GM19395 (cell line): Measurements from ENCODE around the gene HMX2.

Experiments
- ATAC-seq: cut with Tn5 transposase; IDR thresholded peaks from one replicate; pipeline ENCODE4 v1.9.1; 2021; ENCODE audit warnings: mild to moderate bottlenecking, moderate library complexity; ENCODE audit not compliant: unreplicated experiment

The HMX2 gene

DNA sequence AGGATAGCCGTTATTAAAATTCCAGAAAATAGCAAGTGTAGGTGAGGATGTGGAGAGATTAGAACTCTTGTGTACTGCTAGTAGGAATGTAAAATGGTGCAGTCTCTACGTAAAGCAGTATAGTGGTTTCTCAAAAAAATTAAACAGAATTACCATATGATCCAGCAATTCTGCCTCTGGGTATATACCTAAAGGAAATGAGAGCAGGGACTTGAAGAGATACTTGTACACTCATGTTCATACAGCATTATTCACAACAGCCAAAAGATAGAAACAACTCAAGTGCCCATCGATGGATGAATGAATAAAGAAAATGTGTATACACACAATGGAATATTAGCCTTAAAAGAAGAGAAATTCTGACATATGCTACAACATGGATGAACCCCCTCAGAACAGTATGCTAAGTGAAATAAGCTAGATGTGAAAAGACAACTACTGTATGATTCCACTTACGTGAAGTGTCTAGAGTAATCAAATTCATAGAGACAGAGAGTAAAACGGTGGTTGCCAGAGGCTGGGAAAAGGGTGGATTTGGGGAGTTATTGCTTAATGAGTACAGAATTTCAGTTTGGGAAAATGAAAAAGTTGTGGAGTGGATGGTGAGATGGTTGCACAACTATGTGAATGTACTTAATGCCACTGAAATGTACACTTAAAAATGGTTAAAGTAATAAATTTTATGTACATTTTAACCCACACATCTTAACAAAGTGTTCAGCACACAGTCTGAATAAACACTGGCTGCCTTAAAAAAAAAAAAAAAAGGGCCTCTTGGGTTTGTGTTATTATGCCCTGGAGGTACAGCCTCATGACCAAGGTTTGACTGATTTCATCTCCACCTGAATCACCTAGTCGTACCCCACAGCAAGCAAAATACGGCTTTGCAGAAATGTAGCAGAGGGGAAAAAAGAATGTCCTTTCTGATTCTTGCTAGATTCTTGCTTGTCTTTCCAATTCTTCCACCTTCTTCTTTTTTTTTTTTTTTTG is 32.5 kb downstream of the HMX2 start:
- ATAC-seq = no peak

DNA sequence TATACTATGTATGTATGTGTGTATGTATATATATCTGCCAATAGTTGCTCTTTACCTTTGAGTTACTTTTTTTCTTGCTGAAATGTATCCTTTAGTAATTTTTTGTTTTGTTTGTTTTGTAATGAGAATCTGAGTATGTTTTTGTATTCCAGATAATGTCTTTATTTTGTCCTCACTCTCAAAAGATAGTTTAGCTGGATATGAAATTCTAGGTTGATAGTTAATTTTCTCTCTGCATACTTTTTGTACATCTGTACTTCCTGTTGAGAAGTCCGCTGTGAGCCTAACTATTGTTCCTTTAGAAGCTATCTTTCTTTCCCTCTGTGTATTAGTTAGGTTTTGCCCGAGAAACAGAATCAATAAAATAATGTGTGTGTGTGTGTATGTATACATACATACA is 35.8 kb downstream of the HMX2 start:
- no peak for ATAC-seq

- ATAC-seq = no peak
Measured at GRCh38 chr10:123187781-123188180, 39.8 kb downstream of the HMX2 start.

GRCh38 chr10:123191886-123192285 is 44.0 kb downstream of the HMX2 start:
- no peak for ATAC-seq

DNA sequence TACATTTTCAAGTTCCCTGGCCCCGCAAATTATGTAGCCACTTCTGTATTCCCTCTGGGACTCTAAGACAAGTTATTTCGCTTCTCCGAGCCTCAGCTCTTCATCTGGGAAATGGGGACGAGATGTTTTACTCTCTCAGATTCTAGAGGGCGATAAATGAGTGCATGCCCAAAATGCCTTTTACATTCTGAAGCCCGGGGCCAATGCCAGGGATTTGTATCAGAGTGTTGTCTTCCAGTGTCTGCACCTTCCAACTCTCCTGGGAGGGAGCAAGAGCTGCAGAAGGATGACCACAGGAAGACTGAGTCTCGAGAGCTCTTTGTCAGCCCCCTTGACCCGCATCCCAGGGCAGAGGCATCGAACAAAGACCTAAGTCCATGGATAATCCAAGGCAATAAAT is 46.1 kb downstream of the HMX2 start:
- ATAC-seq = no peak
